ENCODE measurements around the gene PCSK5.
"Not testable (repeated sequence)": the region's sequence is repeated elsewhere in the genome, so short reads cannot be mapped to it uniquely, and the experiment has no call there.

PCSK5 gene

GRCh38 chr9:76313771-76314170 is 423.3 kb downstream of the PCSK5 start:
- DNase-seq (ENCODE audit: low spot score), result no peak

GRCh38 chr9:76314321-76314720 is 423.8 kb downstream of the PCSK5 start:
- DNase-seq (ENCODE audit: low spot score), result no peak

GRCh38 chr9:76316069-76316468 is 425.6 kb downstream of the PCSK5 start:
- DNase-seq (ENCODE audit: low spot score), result no peak

- not testable (repeated sequence) for DNase-seq (ENCODE audit: low spot score)
Observed at GRCh38 chr9:76319466-76319865, 429.0 kb downstream of the PCSK5 start.

GRCh38 chr9:76321195-76321828 is 430.8 kb downstream of the PCSK5 start:
- DNase-seq (ENCODE audit: low spot score), result peak; percentile 16

- DNase-seq (ENCODE audit: low spot score), result no peak
Observed at GRCh38 chr9:76322810-76323209, 432.3 kb downstream of the PCSK5 start.

- no peak for DNase-seq (ENCODE audit: low spot score)
Observed at GRCh38 chr9:76323490-76323889, 433.0 kb downstream of the PCSK5 start.

GRCh38 chr9:76324030-76324429 is 433.6 kb downstream of the PCSK5 start:
- DNase-seq (ENCODE audit: low spot score), result not testable (repeated sequence)

GRCh38 chr9:76330034-76330433 is 439.6 kb downstream of the PCSK5 start:
- no peak for DNase-seq (ENCODE audit: low spot score)

- DNase-seq (ENCODE audit: low spot score), result no peak
Observed at GRCh38 chr9:76333388-76333787, 442.9 kb downstream of the PCSK5 start.

- no peak for DNase-seq (ENCODE audit: low spot score)
Observed at GRCh38 chr9:76333964-76334363, 443.5 kb downstream of the PCSK5 start.

- no peak for DNase-seq (ENCODE audit: low spot score)
Observed at GRCh38 chr9:76336027-76336426, 445.6 kb downstream of the PCSK5 start.

GRCh38 chr9:76338418-76338817 is 447.9 kb downstream of the PCSK5 start:
- DNase-seq (ENCODE audit: low spot score), result no peak

- no peak for DNase-seq (ENCODE audit: low spot score)
Observed at GRCh38 chr9:76341616-76342015, 451.1 kb downstream of the PCSK5 start.

- no peak for DNase-seq (ENCODE audit: low spot score)
Observed at GRCh38 chr9:76342201-76342600, 451.7 kb downstream of the PCSK5 start.

GRCh38 chr9:76342858-76343257 is 452.4 kb downstream of the PCSK5 start:
- no peak for DNase-seq (ENCODE audit: low spot score)

GRCh38 chr9:76349865-76350264 is 459.4 kb downstream of the PCSK5 start:
- DNase-seq (ENCODE audit: low spot score), result no peak

- DNase-seq (ENCODE audit: low spot score), result no peak
Observed at GRCh38 chr9:76351006-76351405, 460.5 kb downstream of the PCSK5 start.

- no peak for DNase-seq (ENCODE audit: low spot score)
Observed at GRCh38 chr9:76352026-76352620, 461.6 kb downstream of the PCSK5 start.

- no peak for DNase-seq (ENCODE audit: low spot score)
Observed at GRCh38 chr9:76353280-76353679, 462.8 kb downstream of the PCSK5 start.

GRCh38 chr9:76354221-76354620 is 463.7 kb downstream of the PCSK5 start:
- no peak for DNase-seq (ENCODE audit: low spot score)

GRCh38 chr9:76355886-76356285 is 465.4 kb downstream of the PCSK5 start:
- no peak for DNase-seq (ENCODE audit: low spot score)

GRCh38 chr9:76357555-76357954 is 467.1 kb downstream of the PCSK5 start:
- DNase-seq (ENCODE audit: low spot score), result no peak

- no peak for DNase-seq (ENCODE audit: low spot score)
Observed at GRCh38 chr9:76358628-76359280, 468.3 kb downstream of the PCSK5 start.

Measured in RKO (cell line).